Memory B cell (primary cell): ENCODE results near the gene PAGE4.

Source experiments
- ATAC-seq: fragments of 150-1000 bp; cut with Tn5 transposase; 2 replicates; pipeline ENCODE4 v1.10.0; 2021; ENCODE audit warnings: low read depth, mild to moderate bottlenecking, moderate library complexity
- DNase-seq, 2 donors: peaks; one replicate each; pipeline ENCODE4 v3.0.0; 2022; ENCODE audit warnings: low spot score in 2 of 2
- H3K27ac Mint-ChIP-seq: one replicate; pipeline ENCODE4 v1.8.0; 2022; ENCODE audit warnings: mild to moderate bottlenecking, moderate library complexity, mixed read lengths
- H3K27me3 Mint-ChIP-seq: one replicate; pipeline ENCODE4 v1.8.0; 2022; ENCODE audit warnings: mixed read lengths
- H3K36me3 Mint-ChIP-seq: one replicate; pipeline ENCODE4 v1.8.0; 2022; ENCODE audit warnings: mild to moderate bottlenecking, mixed read lengths
- H3K4me1 Mint-ChIP-seq: one replicate; pipeline ENCODE4 v1.8.0; 2022; ENCODE audit warnings: mixed read lengths
- H3K4me3 Mint-ChIP-seq: one replicate; pipeline ENCODE4 v1.8.0; 2022; ENCODE audit warnings: mild to moderate bottlenecking, moderate library complexity, mixed read lengths
- H3K9me3 Mint-ChIP-seq: one replicate; pipeline ENCODE4 v1.8.0; 2022; ENCODE audit warnings: mixed read lengths

Gene PAGE4

GRCh38 chrX:49879656-49880277 lies 50.7 kb downstream of the PAGE4 start:
- Mint-ChIP-seq H3K9me3 (no peaks in the 10 kb centered on the region), H3K4me3 (peak overlapping the region; percentile 92), H3K4me1 (peaks cover 16% of the 10 kb centered on the region), H3K36me3 (peaks cover 3% of the 10 kb centered on the region), H3K27me3 (no peaks in the 10 kb centered on the region), H3K27ac (peak overlapping the region; percentile 83)
- DNase-seq = peak in 1 of 2 donors; percentile 1
- ATAC-seq = peak; percentile 8

- ATAC-seq = no peak
- Mint-ChIP-seq H3K36me3 (peaks cover 3% of the 10 kb centered on the region), H3K4me1 (peaks cover 16% of the 10 kb centered on the region), H3K4me3 (no peak overlapping the region), H3K9me3 (no peaks in the 10 kb centered on the region), H3K27me3 (no peaks in the 10 kb centered on the region), H3K27ac (no peak overlapping the region)
- no peak for DNase-seq
Observed at GRCh38 chrX:49880668-49881067, 51.6 kb downstream of the PAGE4 start.
